NCI-H446 treated with DMSO at 0.1 percent for 48 hours (cell line): ENCODE results near the gene AXIN1.
"Not testable (repeated sequence)": the region's sequence is repeated elsewhere in the genome, so short reads cannot be mapped to it uniquely, and the experiment has no call there.

Experiments used
- DNase-seq: peaks from one replicate; lab custom pipeline; 2025; lab: John Stamatoyannopoulos, UW

AXIN1 gene

DNA sequence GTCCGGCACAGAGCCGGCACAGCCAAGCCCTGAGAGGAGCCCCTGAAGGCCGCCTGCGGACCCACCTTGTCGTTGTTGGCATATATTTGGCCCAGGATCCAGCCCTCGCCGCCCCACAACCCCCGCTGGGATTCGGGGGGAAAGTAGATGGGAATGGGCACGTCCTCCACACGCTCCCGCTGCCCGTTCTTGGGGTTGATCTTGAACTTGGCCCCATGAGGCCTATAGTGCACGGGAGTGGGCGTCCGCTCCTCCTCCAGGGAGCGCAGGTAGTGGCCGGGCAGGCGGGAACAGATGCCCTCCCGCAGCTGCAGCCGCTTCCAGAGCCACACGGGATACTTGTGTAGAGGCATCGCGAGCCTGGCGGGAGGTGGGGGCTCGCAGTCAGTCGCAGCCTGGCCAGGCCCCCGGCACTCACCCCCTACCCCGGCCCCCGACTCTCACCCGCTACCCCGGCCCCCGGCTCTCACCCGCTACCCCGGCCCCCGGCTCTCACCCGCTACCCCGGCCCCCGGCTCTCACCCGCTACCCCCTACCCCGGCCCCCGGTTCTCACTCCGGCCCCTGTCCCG, 17.4 kb upstream of the AXIN1 start:
- no peak for DNase-seq

DNA sequence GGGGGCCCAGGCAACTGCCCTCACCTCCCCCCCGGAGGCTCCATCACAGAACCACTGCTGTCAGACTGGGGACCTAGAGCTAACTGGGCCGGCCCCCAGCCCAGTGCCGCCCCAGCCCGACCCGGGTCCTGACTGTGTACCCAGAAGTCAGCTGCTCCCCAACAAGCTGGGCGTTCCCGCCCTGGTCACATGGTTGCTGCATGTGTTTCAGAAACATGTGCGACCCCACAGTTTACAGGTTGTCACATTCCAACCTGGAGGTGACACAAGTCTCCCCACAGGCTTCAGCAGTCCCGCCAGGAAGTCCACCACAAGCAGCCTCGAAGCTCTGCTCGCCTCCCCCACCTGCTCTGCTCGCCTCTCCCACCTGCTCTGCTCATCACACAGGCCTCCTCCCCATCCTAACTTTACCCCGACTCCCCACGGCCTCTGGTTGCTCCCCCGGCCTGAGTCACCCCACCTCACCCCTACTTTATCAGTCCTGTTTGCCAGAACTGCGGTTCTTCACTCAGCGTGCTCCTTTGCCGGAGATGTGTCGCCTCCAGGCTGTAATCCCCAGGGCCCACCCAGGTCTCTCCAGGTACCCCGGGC, 16.8 kb upstream of the AXIN1 start:
- DNase-seq = no peak

DNA sequence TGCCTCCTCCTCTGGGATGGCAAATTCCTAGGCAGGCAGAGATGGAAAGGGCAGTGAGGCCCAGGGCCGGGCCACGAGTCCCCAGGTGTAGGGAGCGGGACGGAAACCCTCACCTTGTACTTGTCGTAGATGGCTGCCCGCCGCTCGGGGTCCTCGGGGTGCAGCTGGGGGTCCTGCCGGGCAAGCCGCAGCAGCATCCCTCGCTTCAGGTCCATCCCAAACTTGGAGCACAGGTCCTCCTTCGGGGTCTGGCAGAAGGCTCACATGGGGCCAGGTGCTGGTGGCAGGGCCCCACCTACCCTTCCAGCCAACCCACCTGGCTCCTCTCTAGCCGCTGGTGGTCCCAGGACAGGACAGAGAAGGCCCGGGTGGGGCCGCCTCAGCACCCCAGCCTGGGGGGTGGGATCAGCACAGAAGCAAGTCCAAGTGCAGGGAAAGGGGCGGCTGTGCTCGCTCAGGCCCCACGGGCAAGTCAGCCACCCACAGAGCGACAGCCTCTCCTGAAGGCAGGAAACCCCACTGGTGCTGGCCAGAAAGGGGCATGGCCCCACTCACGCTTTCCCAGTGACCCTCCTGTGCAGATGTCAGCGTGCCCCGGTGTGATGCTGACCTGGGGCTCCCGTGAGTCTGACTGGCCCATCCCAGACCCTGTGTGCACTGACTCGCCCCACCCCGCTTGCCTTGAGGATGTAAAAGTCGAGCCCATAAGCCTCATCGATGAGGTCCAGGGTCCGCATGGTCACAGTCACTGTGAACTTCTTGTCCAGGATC, 16.1 kb upstream of the AXIN1 start:
- DNase-seq = no peak

DNA sequence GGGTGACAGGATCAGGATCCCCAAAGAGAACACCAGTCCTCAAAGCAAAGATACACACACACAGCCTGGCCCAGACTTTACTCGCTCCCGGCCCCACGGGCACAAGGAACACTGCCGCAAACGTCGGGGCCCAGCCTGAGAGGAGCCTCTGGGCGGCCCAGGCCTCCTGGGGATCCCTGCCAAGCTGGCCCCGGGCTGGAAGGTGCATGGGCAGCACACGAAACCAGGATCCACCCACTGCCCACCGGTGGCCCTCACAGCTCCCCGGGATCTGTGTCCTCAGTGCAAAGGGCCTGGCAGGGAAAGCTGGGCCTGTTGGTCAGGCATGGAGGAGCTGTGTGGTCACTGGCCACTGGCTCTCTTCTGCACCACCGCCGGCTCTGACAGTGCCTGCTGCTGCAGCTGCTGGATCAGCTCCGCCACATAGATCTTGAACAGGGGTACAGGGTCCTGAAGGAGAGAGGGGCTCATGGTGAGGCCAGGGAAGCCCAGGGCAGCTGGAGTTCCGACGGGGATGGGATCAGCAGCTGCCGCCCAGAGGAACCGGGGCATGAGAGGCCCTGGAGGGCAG, 14.9 kb upstream of the AXIN1 start:
- DNase-seq = no peak

DNA sequence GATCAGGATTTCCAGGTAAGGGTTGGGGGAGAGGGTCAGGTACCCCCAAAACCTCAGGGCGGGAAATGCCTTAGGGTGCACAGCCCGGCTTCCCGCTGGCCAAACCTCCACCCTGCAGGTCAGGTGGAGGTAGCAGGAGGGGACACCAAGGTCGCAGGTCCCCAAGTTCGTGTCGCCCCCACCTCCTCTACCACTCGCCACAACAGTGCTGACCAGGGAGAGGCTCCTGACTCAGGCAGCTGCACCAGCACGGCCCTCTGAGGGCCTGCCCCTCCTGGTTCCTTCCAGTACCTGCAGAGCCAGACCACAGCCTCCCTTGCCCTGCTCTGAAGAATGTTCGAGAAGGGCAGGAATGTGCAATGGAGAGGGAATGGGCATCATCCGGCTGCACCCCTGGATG, 14.0 kb upstream of the AXIN1 start:
- DNase-seq = no peak

DNA sequence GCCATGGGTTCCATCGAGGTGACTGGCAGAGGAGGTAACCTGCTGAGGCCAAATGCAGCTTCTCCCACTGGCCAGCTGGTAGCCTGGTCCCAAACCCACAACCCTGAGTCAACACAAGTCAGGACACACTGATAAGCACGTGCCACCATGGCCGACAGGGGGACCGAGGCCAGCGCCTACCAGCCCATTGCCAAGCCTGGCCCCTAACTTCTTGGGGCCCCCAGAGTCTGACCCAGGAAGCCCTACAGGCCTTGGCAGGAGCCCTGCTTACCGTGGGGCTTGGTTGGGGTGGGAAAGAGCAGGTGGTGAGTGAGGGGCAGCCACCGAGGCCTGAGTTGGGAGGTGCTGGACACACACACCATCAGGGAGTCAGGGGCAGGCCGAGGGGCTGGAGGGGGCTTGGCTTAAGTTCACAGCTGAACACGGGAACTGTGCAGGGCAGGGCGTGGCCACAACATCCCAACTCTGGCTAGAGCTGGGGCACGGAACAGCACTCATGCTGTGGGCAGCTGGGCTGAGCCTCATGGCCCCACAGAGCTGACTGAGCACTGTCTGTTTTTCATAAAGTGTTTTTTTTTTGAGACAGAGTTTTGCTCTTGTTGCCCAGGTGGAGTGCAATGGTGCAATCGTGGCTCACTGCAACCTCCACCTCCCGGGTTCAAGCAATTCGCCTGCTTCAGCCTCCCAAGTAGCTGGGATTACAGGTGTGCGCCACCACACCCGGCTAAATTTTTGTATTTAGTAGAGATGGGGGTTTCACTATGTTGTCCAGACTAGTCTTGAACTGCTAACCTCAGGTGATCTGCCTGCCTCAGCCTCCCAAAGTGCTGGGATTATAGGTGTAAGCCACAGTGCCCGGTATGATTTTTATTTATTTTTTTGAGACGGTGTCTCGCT, 12.3 kb upstream of the AXIN1 start:
- no peak for DNase-seq

DNA sequence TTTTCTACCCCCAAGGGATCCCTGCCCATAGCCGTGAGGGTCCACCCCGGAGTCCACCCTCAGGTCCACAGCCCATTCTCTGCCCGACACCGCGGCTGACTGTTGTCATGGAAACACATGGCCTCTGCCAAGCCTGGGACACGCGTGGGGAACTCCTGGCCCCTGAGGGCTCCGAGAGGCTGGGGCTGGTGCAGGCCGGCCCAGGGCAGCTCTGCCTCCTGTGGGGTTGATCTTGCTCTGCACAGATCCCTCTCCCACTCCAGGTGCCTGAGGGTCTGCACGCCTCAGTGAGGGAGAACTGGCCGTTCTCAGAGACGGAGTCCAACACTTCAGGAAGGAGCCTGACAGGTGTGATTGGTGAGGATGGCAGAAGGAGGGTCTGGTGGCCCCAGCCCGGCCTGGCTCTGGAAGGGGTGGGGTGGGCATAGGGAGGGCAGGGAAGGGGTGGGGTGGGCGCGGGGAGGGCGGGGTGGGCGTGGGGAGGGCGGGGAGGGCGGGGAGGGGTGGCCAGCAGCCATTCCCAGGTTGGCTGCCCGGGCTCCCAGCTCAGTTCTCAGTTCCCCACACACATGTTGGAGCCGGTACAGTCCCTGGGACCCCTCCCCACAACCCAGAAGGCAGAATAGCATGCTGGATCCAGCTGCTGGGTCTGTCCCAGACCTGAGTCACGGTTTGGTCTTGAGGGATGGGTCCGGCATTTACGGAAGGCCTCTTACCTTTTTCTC, 11.4 kb upstream of the AXIN1 start:
- no peak for DNase-seq

DNA sequence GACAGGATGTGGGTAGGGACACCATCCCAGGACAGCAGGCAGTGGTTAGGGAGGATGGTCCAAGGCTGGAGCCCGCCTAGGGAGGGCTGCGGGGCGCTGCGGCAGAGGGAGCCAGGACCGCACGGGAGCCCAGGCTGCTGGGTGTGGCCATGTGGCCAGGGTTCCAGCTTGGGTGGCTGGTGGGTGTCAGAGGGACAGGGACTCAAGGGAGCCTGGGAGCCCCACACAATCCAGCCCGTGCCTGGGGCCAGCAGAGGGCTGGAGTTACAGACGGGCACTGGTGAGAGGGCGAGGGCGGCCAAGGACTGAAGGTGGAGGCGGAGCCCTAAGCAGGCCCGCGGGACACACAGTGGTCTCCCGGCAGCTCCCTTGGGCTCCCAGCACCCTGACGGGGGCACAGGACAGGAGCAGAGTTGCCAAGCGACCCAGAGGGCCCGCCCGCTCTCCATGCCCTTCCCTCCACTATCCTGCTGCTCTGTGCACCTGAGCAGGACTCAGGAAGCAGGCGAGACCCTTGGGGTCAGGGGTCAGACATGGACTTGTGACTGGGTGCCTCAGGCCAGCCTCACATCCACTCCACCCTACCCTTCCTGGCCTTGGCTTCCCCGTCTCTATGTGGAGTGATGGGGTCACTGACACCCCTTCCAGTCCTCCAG, 10.7 kb upstream of the AXIN1 start:
- no peak for DNase-seq

DNA sequence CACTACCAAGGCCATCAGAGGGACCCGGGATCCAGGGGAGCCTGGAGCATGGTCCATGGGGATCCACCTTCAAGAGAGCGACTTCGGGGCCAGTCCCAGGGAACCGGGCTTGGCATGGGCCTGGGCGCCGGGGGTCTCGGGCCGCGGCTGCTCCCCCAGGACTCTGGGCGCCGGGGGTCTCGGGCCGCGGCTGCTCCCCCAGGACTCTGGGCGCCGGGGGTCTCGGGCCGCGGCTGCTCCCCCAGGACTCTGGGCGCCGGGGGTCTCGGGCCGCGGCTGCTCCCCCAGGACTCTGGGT, 10.1 kb upstream of the AXIN1 start:
- DNase-seq = not testable (repeated sequence)

DNA sequence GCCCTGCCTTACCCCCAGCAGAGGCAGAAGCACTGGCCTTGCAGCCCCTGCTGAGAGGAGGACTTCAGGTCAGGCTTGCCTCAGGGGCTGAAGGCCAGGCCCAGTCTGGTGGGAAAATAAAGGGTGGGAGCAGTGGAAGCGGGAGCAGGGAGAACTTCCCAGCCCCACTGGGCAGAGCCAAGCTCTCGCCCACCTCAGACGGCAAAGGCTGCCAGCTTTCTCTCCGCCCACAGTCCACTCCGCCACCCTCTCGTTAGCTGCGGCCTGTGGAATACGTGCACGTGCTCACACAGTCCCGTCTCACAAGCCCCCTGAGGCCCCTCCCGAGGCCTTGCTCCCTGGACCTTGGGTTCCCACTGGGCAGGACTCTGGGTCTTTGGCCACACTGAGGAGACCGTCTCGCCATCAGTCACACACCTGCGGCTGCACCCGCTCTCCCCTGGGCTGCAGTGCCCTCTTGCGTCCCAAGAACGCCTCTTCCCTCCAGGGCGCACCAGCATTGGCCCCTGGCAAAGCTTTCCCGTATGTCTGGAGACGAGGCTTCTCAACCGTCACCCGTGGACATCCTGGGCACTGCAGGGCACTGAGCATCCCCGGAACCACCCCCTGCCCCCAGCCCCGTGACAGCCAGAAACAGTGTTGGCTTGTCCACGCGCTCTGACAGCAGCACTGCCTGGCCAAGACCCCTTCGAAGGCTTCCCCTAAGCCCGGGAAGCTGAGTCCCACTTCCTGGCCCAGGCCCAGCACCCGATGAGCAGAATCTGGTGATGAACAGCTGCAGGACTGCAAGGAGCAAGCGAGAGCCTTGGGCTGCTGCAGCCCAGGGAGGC, 9.6 kb upstream of the AXIN1 start:
- peak; percentile 40 for DNase-seq

DNA sequence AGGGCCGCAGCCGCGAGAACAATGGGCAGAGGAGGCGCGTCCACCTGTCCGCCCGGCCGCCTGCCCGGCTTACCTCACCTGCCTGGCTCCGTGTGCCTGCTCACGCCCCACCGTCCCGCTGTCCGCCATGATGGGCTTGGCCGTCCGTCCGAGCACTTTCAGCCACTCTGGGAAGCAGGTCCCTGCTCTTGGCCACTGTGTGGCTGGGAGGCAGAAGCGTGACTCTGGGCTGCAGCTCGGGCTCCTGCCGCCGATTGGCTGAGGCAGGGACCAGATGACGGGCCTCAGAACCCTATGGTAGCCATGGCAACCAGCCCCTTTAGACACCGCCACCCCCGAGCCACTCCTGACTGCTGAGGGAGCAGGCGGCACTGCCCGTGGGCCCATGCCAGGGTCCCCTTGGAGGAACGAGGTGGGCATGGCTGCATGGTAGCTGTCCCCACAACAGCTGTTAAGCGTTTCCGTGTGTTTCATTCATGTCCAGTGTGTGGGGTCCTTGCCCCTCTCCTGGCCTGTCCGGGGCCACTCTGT, 8.9 kb upstream of the AXIN1 start:
- DNase-seq = no peak

DNA sequence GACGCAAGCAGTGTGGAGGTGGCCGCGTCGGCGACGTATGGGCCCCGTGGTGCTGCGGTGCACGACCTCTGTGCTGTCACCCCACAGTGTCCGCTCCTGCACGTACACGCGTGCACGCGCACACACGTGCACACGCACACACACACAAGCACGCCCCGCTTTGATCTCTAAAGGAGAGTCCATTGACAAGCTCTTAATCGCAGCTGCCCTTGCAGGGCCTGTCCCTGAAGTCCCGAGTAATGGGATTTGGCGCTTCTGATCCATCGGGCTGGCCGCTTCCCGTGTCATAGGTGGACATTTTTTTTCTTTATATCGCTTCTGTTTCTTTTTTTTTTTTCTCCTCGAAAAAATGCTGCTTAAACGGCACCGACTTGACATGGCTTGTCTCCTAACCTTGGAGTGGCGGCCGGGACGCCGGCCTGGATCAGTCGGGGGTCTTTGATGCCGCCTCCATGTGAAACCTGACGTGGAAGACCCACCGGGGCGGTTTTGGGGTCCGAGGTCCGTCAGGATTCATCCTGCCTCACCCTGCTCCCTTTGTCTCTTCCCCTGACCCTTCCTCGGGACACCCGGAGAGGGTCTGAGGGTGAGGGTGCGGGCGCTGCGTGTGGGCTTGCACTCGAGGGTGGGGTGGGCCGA, 8.3 kb upstream of the AXIN1 start:
- no peak for DNase-seq

DNA sequence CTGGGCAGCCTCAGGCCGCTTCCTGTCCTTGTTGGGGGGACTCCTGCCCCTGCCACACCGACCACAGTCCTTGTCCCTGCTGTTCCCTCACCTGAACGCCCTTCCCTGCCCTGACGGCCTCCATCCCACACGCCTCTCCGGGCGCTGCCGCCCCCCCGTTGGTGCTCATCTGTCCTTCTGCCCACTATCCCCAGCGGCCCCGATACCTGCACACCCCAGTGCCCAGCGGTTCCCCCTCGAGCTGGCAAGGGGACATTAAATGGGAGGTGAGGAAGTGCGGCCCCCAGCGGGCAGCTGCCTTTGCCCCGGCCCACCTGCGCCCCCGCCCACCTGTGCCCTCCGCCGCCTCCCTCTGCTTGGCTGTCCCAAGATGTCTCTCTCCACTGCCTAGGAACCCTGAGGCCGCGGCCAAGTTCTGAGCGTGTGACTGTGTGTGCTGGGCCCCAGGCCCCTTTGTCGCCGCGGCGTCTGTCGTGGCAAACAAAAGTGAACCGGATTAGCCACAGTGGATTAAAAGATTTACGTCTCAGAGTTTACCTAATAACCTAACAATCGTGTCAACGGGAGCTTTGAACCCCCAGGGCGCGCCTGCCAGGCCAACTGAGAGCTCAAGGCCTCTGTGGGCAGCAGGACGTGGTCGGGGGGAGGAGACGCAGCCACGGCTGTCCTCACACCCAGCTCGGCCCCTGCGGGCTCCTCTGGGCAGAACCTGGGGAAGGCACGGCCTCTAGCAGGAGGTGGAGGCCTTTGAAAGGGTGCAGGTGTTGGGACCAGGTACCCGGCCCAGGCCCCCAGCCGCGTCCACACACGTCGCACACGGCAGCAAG, 7.6 kb upstream of the AXIN1 start:
- DNase-seq = no peak

DNA sequence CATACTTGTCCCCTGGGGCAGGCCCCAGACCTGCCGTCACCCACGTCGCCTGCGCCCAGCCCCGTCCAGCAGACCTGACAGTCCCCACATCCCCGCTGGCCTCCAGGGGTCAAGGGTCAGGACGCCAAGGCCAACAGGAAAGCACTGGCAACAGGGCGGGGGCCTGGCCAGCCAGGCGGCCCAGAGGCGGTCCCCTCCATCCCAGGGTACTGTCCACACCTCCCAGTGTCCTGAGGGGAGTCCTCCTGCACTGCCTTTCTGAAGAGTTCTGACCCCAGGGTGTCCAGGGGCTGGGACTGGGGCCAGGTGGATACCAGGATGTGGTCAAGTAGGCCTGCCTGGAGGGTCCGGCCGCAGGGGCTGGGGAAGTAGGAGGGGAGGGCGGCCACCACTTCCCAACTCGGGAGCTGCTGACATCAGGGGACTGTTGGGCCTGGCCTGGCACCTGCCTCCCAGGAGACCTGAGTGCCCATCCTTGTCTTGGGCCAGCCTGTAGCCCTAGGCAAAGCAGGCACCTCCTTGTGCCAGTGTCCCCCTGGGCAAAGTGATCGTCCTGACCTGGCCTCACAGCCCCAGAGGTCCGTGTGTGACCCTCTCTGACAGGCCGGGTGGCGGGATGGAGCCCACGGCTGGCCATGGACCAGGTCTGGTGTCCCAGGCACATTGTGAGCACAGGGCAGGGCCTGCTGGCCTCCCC, 6.7 kb upstream of the AXIN1 start:
- DNase-seq = no peak

DNA sequence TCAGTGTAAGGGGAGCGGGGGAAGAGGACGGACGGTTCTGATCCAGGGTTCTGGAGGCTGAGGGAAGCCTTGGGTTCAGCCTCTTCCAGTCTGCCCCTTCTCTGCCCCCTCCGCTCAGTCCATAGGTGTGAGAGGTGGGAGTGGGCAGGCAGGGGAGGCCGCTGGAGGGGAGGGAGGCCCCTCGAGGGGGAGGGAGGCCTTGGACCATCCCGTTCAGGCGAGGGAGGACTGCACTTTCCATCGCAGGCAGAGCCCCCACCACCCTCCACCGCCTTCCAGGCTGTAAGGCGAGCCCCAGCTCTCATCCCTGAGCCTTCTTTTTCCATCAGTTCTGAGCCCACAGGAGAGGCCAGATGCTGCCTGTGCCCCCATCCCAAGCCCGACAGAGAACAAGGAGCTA, 4.2 kb upstream of the AXIN1 start:
- no peak for DNase-seq

DNA sequence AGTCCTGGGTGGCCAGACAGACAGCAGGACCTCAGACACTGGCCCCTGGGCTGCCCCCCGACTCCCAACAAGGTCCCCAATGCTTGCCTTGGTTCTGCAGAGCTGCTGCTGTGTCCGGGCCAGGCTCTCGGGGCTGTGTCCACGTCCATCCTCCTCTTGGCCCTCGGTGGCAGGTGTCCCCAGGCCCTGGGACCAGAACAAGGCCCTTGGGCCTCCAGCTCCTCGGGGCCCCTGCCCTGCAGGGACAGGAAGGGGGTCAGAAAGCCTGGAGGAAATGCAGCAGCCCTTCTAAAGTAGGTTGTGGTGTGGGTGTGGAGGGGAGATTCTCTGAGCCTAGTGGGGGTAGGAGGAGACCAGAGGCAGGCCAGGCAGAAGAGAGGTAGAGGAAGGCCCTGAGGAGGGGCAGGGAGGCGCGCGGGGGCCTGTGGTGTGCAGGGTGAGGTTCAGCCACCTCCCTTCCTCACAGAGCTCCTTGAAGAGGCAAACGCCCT, 2.5 kb upstream of the AXIN1 start:
- no peak for DNase-seq

DNA sequence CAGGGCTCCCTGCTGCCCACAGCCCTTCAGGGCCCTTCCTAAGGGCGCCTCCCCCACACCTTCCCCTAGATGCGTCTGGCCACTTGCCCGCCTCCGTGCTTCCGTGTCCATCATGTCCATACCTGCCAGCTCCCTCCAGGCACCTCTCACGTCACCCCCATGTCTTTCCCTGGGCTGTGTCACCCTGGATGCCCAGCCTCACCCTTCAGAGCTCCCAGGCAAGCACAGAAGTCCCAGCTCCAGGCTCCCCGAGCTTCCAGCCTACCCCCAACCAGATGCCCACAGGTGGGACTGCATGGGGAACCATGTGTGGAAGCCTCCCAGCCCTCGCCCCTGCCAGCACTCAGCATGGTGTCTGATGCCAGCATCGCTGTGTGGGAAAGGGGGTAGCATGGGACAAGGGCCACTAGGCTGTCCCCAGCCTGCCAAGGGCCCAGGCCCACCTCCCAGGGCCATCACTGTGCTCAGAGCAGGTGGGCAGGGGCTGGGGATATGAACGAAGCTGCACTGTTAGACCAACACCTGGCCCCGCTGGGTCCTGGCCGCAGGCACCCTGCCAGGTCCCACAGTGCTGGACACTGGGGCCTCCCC, 1.9 kb upstream of the AXIN1 start:
- no peak for DNase-seq
